HTR-8/SVneo (cell line): ENCODE measurements around the gene SCGB2B2.
"Not testable (repeated sequence)": the region's sequence is repeated elsewhere in the genome, so short reads cannot be mapped to it uniquely, and the experiment has no call there.

Experiments used
- DNase-seq: peaks from one replicate; pipeline ENCODE4 v3.0.0; 2011; ENCODE audit warnings: low spot score, mixed read lengths; ENCODE audit not compliant: insufficient read length
- FAIRE-seq: peaks from 2 replicates; lab custom pipeline; 2011; peaks lifted over from hg19 to GRCh38; lab: Jason Lieb, UNC

Gene SCGB2B2, protein sequence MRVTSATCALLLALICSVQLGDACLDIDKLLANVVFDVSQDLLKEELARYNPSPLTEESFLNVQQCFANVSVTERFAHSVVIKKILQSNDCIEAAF

DNA sequence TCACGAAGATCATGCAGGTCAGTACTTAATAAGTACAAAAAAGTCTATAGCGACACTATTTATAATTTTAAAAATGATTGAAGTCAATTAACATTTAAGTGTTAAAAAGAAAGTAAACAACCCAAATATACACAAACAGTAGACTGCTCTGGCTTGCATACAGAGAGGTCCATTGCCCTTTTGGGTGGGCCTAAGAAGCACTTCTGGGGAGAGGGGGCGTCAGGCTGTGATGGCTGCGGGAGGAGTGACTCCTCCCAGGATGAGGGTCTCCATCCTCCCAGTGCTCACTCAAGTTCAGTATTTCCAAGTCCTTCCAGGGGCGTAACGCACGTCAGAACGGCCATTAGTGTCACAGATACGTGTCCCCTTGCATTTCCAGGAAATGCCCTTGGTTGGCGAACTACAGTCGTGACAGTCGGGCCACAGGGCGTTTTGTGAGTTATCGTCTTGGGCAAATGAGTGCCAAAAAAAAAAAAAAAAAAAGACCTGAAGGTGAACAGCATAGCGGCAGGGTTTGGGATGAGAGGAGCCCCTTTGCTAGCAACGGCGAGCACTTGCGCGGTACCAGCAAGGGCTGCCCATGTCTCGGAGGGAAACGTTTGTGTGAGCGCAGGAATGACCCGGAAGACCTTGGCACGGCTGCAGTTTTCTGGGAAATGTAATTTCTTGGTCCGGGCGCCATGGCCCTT is at the start of gene SCGB2B2:
TSS of gene SCGB2B2 (minus strand) at position 463 of the 689 bp plus-strand sequence. CDS start 82,596 bp downstream, outside the sequence.
- no peak for FAIRE-seq

DNA sequence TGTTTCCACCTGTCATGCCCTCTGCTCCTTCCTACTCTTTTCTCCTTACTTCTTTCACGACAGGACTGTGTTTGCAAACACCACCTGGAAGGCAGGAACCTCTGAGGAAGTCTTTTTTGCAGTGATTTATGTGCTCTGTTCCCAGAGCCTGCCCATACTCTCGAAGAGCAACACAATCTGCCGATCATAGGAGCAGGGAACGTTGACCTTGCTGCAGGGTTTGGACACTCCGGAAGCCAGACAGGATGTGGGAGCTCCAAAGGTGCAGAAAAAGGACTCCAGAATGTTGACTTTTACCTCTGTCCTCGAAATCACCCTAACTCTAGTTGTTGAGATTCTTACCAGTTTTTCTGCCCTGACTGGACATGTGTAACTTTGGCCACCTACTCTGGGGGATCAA is 48.4 kb upstream of the SCGB2B2 start:
- FAIRE-seq (no peak), DNase-seq (no peak)

More for the DNA sequence above, at the start of gene SCGB2B2:
- peak; percentile 63 for DNase-seq

DNA sequence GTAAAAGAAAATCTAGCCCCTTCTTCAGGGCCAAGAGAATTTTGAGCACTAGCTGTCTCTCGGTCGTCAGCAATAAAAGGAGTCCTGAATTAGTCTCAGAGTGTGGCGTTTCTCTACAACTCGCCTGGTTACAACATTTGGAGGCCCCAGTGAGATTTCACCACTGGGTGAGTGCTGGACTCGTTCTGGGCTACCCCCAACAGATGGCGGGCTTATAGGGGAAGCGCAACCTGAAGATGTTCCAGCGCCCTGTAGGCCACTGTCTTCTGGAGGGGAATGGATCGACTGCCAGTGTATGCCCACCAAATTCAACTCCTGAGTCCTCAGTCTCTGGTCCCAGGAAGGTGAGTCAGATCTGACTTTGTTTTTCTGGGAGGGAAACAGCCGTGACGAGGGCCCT is 45.4 kb upstream of the SCGB2B2 start:
- FAIRE-seq = no peak
- DNase-seq = no peak

DNA sequence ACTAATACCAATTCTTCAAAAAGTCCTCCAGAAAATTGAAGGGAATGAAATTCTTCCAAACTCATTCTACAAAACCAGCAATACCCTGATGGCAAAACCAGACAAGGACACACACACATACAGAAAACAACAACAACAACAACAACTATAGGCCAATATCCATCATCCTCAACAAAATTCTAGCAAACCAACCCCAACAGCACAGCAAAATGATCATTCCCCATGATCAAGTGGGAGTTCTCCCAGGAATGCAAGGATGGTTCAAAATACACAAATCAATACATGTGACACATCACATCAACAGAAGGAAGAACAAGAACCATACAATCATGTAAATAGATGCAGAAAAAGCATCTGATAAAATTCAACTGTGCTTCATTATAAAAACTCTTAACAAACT is 38.4 kb upstream of the SCGB2B2 start:
- DNase-seq = no peak
- no peak for FAIRE-seq

DNA sequence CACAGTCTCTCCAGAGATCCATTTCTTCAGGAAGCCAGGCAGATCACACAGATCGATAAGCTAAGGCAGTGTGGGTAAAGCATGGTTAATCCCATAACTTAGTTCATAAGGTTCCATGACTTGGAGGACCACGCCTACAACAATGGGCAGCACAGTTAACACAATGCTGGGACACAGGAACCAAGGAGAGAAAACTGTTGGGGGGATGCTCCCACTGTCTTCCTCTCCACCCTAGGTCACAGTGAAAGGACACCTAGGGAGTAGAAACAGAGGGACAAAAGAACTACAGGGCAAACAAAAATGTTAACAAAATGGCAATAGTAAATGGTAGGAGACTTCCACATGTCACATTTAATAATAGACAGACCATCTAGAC is 36.3 kb upstream of the SCGB2B2 start:
- DNase-seq = no peak
- no peak for FAIRE-seq

DNA sequence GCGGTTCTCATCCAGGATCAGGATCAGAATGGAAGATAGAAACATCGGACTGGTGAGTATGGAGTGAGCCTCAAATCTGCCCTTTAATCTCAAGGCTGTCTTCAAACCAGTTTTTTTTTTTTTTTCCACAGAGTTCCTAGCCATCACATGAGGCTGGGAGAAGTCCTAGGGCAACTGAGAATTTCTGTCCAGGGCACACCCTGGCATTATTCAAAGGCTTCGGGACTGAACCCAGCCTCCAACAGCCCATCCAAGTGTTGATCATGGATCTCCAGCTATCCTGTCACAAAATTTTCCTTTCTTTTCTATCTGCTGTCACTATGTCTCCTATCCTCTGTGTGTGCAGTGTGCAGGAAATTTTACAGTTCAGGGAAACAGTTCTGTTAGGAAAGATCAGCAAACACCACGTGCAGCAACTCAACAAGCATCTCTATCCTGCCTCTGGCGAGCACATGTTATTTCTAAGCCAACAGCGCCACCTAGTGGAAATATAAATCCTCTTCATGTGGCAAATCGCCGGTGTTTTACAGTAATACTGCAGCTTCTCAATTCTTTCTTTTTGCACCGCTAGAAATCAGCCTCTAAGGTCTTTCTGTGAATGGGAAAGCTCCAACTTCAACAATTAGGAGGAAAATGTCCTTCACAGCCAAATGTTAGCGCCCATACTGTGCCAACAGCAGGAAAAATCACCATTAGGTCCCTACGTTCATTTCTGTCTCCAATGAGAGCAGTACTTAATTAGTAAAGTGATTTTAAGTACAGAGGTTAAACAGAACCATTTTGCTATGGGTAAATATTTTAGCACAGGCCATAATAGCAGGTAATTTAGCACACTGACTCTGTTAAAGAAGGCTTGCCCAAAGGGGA is 35.7 kb upstream of the SCGB2B2 start:
- FAIRE-seq = peak; percentile 77
- peak; percentile 51 for DNase-seq

DNA sequence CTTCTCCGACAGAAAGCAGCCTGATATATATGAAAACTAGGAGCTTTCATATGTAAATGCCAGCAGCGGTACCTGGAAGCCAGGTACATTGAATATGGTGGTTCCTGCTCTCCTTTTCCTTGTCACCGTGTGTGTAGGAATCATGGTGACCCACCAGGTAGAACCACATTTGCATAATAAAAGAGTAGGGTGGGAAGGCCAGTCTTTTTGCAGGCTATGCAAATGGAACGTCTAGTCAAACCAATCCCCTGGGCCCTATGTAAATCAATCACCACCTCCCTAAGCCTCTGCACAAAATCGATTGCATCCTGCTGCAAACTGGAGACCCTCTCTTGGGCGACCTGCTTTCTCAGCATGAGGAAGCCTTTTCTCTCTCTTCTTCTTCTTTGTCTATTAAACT is 34.9 kb upstream of the SCGB2B2 start:
- DNase-seq (no peak), FAIRE-seq (no peak)

DNA sequence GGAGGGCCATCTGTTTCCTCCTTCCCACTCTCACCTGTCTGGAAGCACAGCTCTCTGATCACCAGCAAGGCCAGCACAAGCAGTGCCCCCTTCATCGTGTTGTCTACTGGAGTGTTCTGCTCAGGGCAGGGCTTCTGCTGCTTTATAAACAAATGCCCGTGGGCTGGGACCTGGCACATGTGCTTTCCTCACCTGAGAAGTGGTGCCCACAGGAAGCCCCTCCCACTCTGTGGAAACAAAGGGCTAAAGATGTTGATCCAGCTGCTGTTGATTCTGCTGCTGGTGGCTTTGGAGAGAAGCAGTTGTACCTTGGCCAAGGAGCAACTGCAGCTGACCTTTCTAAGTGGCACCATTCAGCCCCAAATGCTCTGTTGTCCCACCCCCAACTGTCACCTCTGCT is 30.7 kb upstream of the SCGB2B2 start:
- DNase-seq (no peak), FAIRE-seq (no peak)

DNA sequence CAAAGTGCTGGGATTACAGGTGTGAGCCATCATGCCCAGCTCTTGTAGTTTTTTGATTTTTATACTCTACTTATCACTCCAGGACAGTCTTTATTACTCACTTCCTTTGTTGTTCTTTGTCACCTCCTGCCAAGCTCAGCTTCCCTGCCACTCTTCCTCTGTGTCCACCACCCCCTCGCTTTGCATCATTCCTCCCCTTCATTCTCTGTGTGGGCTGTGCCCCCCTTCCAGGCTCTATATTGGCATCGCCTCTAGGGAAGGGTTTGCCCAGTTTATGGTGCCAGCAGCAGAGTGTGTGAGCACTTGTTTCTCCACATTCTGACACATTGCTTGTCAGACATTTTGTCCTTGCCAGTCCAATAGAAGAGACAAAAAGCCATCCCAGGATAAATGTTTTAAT is 15.6 kb upstream of the SCGB2B2 start:
- DNase-seq (no peak), FAIRE-seq (no peak)

DNA sequence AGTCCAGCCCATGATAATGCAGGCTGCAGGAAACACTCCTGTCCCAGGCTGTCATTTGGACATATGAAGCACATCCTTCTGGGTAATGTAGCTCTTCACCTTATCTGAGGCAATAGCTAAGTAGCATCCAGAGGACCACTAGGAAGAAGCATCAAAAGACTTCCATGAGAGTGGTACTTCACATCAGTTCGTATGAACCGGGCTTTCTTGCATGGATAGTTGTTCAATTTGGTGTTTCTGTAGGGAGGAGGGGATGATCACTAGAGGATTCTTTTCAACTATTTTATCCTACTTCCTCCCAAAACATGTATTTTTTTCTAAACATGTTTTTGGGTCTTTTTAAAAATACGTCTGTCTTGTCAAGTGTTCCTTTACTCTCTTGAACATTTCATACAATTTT is 13.4 kb upstream of the SCGB2B2 start:
- FAIRE-seq (no peak), DNase-seq (no peak)

DNA sequence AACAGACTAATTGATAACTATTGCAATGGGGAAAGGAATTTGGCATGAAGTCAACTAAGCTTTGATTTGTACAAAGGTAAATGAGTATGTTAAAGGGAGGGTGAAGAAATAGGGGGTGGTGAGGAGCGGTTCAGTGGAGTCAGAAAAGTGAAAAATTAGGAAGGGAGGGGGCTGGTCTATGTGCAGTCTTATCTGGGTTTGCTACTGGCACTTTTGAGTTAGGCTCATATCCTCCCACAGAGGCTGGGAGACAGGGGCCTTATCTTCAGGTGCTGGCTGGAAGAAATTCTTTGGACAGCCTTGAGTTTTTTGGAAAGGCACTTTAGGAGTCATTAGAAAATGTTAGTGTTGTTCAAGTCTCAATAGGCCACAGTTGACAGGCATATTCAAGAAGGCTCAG is 11.6 kb upstream of the SCGB2B2 start:
- no peak for DNase-seq
- no peak for FAIRE-seq

DNA sequence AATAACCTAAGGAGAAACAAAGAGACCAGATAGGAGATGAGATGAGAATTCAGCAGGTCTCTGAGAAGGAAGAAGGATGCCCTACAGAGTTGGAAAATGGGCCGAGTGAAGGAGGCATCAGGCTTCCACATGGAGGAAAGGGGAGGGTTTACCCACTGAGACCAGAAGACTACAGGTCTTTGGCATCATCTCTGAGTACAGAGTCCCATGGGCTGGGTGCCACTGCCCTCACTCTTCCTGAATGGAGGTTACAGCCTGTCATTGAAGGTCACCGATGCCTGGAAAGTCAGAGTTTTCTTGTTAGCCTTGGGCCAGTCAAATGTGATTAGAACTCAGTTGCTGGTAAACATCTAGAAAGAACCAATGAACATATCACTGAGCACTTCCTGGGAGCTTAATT is 10.4 kb upstream of the SCGB2B2 start:
- FAIRE-seq = no peak
- no peak for DNase-seq

DNA sequence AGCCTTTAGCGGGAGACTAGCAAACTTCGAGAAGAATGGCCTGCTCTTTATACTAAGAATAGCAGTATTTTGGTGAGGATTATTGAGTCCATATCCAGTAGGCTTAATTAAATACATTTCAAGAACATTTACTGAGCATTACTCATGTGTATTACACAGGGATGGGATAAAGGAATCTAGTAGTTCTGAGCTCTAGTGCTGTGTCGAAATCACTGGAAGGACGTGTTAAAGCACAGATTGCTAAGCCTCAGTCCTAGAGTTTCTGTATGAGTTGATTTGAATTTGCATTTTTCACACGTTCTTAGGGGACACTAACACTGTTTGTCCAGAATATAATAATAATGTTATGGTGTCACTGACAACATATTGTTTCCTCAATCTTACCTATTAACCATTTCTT is 9.5 kb upstream of the SCGB2B2 start:
- DNase-seq (no peak), FAIRE-seq (no peak)

DNA sequence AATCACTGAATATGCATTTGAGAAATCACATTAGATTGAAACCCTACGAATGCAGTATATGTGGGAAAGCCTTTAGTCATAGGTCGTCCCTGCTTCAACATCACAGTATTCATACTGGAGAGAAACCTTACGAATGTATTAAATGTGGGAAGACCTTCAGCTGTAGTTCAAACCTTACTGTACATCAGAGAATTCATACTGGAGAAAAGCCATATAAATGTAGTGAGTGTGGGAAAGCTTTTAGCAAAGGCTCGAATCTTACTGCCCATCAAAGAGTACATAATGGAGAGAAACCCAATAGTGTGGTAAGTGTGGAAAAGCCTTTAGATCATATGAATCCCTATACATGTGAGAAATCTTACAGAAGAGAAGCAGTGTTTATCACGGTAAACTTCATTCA is 8.3 kb upstream of the SCGB2B2 start:
- peak; percentile 51 for FAIRE-seq
- DNase-seq = not testable (repeated sequence)

DNA sequence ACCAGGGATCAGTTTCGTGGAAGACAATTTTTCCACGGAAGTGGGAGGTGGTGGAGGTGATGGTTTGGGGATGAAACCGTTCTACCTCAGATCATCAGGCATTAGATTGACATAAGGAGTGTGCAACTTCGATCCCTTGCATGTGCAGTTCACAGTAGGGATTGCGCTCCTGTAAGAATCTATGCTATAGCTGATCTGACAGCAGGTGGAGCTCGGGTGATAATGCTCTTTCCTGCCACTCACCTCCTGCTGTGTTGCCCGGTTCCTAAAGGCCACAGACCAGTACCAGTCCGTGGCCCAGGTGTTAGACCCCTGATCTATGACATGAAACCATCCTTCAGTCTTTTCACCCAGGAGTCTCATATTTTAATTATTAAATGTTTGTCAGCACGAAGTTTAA is 4.5 kb upstream of the SCGB2B2 start:
- DNase-seq (no peak), FAIRE-seq (no peak)

DNA sequence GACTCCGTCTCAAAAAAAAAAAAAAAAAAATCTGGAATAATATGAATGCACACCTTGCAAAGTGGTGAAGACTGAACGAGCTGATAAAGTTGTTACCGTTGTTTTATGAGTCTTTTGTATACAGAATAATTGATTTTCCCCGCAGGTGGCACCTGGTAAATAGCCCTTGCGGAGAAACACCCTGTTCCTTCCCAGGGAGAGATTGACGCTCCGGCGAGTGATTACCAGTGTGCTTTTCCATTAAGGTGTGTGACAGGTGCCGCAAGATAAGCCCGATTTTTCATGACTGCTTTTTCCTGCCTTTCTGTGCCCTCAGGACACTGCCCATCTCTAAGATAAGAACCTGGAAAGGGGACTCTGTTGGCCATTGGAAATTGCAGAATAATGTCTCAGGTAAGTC is 1.5 kb upstream of the SCGB2B2 start:
- no peak for DNase-seq

DNA sequence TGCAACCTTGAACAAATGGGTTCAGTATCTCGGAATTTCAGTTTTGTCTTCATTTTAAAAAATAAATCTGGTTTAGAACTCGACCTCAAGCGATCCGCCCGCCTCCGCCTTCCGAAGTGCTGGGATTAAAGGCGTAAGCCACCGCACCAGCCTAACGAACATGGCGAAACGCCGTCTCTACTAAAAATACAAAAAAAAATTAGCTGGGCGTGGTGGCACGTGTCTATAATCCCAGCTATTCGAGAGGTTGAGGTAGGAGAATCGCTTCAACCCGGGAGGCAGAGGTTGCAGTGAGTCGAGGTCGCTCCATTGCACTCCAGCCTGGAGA is 1.1 kb upstream of the SCGB2B2 start:
- FAIRE-seq = no peak
- DNase-seq = no peak

More for the DNA sequence above, 1.5 kb upstream of the SCGB2B2 start:
- FAIRE-seq = no peak

DNA sequence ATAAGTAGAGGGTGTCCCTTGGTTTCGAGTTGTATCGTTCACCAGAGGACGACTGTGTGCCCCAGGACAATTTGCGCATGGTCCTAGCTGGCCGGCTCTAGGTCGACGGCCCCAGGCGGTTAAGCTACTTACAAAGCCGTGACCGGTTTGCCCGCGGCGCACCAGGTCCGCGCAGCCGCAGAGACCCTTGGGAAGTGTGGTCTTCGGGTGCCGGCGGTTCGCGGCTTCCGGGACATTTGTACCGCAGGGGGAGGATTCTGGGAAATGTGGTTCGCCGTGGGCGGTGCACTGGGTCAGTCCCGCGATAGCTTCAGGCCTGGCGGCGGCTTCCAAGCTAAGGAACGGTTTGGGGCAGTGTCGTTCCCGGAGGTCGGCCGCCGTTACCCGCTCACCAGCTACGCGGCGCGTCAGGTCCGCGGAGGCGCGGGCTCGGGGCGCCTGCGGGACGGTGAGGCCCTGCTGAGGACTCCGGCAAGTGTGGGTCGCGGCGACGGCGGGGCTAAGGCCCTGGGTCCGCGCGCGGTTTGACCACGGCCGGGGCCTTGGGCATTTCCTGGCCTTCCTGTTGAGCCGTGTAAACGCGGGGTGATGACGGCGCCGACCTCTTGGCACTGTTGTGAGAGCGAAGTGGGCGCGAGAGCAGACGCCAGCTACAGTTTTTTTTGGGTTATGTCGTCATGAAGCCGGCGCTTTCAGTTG is 576 bp upstream of the SCGB2B2 start, which contains the start of gene ZNF302:
TSS of gene ZNF302 (plus strand) at position 293 of the 699 bp plus-strand sequence. CDS start 1,127 bp downstream, outside the sequence.
- peak; percentile 86 for FAIRE-seq
- peak; percentile 94 for DNase-seq

DNA sequence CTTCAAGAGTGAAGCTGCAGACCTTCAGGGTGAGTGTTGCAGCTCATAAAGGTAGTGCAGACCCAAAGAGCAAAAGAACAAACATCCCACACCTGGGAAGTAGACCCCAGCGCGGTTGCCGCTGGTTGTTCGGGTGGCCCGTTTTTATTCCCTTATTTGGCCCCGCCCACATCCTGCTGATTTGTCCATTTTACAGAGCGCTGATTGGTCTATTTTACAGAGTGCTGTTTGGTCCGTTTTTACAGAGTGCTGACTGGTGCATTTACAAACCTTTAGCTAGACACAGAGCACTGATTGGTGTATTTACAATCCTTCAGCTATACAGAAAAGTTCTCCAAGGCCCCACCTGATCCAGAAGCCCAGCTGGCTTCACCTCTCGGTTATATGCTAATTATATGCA is 1.0 kb downstream of the SCGB2B2 start:
- no peak for DNase-seq
- FAIRE-seq = no peak

DNA sequence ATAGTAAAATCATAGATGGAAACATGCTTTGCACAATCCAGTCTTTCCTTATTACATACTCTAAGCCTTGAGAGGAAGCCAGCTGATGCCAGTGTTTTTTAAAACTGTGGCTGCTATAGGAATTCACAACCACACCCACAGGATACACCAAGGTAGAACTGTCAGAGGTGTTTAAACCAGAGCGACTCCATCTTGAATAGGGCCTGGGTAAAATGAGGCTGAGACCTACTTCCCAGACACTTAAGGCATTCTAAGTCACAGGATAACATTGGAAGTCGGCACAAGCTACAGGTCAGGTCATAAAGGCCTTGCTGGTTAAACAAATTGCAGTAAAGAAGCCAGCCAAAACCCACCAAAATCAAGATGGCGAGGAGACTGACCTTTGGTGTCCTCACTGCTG is 1.7 kb downstream of the SCGB2B2 start:
- no peak for FAIRE-seq
- DNase-seq = no peak

DNA sequence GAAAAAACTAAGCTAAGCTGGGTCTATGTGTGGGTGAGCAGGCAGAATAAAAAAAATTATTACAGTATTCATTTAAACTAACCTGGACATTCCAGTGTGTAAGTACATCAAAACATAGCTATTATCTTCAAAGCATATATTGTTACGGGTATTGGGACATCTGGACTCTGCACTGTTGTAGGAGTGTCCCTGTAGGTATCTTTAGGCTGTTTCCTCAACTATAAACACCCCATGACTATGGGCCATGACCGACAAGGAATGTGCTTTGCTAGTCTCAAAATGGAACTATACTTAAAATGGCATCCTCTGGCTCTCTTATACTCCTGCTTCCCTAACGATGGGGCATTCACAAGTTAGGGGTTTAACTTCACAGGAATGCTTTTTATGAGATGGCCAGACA is 3.4 kb downstream of the SCGB2B2 start:
- FAIRE-seq (no peak), DNase-seq (no peak)
